Keratinocyte (primary cell): Measurements from ENCODE around the gene TTLL6. TPM values are rescaled to one million over a fixed set of nuclear protein-coding genes. Genes with fewer than 3 reads are reported as not detected.

Source experiments
- DNase-seq: peaks from one replicate; pipeline ENCODE4 v3.0.0-alpha.2; 2011; ENCODE audit warnings: low read depth, missing footprints, low spot score
- FAIRE-seq: peaks from 2 replicates; lab custom pipeline; 2011; peaks lifted over from hg19 to GRCh38; lab: Jason Lieb, UNC
- H2AFZ ChIP-seq: 2 replicates; pipeline ENCODE4 v1.6.0; 2012; ENCODE audit warnings: low read length, control low read depth, inconsistent platforms; ENCODE audit not compliant: control insufficient read depth
- H3K27ac ChIP-seq: 2 replicates; pipeline ENCODE4 v1.5.1; 2011; ENCODE audit warnings: low read length; ENCODE audit not compliant: control insufficient read depth, insufficient read depth
- H3K27me3 ChIP-seq: 3 replicates; pipeline ENCODE4 v1.6.0; 2011; ENCODE audit warnings: low read length; ENCODE audit not compliant: control insufficient read depth, insufficient read depth; ENCODE audit errors: extremely low read depth
- H3K36me3 ChIP-seq, 2 experiments: 2 replicates in 1 of 2; 3 replicates in 1 of 2; pipeline ENCODE4 v1.5.1; 2011; ENCODE audit warnings: low read length in 2 of 2, mild to moderate bottlenecking in 1 of 2; ENCODE audit not compliant: control insufficient read depth in 2 of 2, insufficient read depth in 2 of 2; ENCODE audit errors: extremely low read depth in 1 of 2
- H3K4me1 ChIP-seq: 3 replicates; pipeline ENCODE4 v1.5.1; 2011; ENCODE audit warnings: low read length; ENCODE audit not compliant: control insufficient read depth, insufficient read depth; ENCODE audit errors: extremely low read depth
- H3K4me2 ChIP-seq: 3 replicates; pipeline ENCODE4 v1.6.0; 2011; ENCODE audit warnings: low read depth, low read length; ENCODE audit not compliant: control insufficient read depth, insufficient read depth; ENCODE audit errors: extremely low read depth
- H3K4me3 ChIP-seq, 3 experiments: fragments of 200-600 bp in 1 of 3; sonication (generic) in 1 of 3; 2 replicates in 2 of 3; 3 replicates in 1 of 3; pipeline ENCODE4 v1.5.1; 2011 to 2016; ENCODE audit warnings: low read length in 3 of 3, mild to moderate bottlenecking in 3 of 3, control low read depth in 2 of 3, inconsistent platforms in 1 of 3, low read depth in 1 of 3, mixed read lengths in 1 of 3, mixed run types in 1 of 3, moderate library complexity in 1 of 3; ENCODE audit not compliant: control insufficient read depth in 2 of 3, insufficient read depth in 2 of 3; ENCODE audit errors: extremely low read depth in 1 of 3
- H3K79me2 ChIP-seq: 2 replicates; pipeline ENCODE4 v1.6.0; 2012; ENCODE audit warnings: low read length; ENCODE audit not compliant: control insufficient read depth, insufficient read depth
- H3K9ac ChIP-seq: 3 replicates; pipeline ENCODE4 v1.6.0; 2011; ENCODE audit warnings: low read length; ENCODE audit not compliant: control insufficient read depth, insufficient read depth; ENCODE audit errors: extremely low read depth
- H3K9me1 ChIP-seq: 3 replicates; pipeline ENCODE4 v1.6.0; 2011; ENCODE audit warnings: low read length; ENCODE audit not compliant: control insufficient read depth, insufficient read depth; ENCODE audit errors: extremely low read depth
- H3K9me3 ChIP-seq: 2 replicates; pipeline ENCODE4 v1.5.1; 2012; ENCODE audit warnings: low read depth, low read length; ENCODE audit not compliant: control insufficient read depth
- H4K20me1 ChIP-seq: 3 replicates; pipeline ENCODE4 v1.6.0; 2011; ENCODE audit warnings: low read length; ENCODE audit not compliant: control insufficient read depth, insufficient read depth; ENCODE audit errors: extremely low read depth
- CTCF ChIP-seq, 3 experiments: IDR thresholded peaks in 1 of 3; conservative IDR thresholded peaks in 1 of 3; optimal IDR thresholded peaks in 1 of 3; 2 replicates in 2 of 3; 3 replicates in 1 of 3; pipeline versions ENCODE3 to v1.5.1; 2011; ENCODE audit warnings: low read length in 3 of 3, mild to moderate bottlenecking in 3 of 3, moderate library complexity in 2 of 3, control low read depth in 1 of 3, inconsistent platforms in 1 of 3; ENCODE audit not compliant: insufficient read depth in 2 of 3; ENCODE audit errors: extremely low read depth in 1 of 3
- EZH2 ChIP-seq: IDR thresholded peaks from one replicate; pipeline ENCODE4 v1.6.1; 2012; ENCODE audit warnings: inconsistent platforms, mild to moderate bottlenecking, low read length, moderate library complexity
- dilution Hi-C: fragments of 300-500 bp; cut with MboI; formaldehyde crosslinking; loops from one replicate; pipeline ENCODE4 v1.7.0; 2020; ENCODE audit warnings: low sequenced_read_pairs; ENCODE audit not compliant: extremely low pct_ligation_motif_present
- polyA plus RNA-seq, 5 experiments: library from polyadenylated mRNA; depleted of rRNA in 3 of 5; stranded (reverse) in 3 of 5; stranded (forward) in 1 of 5; unstranded in 1 of 5; fragments of >200 nt; gene quantifications; 1 replicate in 1 of 5; 2 replicates in 3 of 5; 3 replicates in 1 of 5; pipeline versions ENCODE4 v1.2.1 to v1.2.3, GENCODE V29; 2011 to 2012; ENCODE audit warnings: missing spikeins in 2 of 5, low read depth in 1 of 5, low replicate concordance in 1 of 5

TTLL6 gene
- polyA plus RNA-seq, 1 donor (not counting 4 experiments of a cell fraction or from before 2014, with no cell fraction given): not detected

- Histone ChIP-seq H3K9me1 (no peaks in the 10 kb centered on the region), H3K9me3 (no peaks in the 10 kb centered on the region), H4K20me1 (no peaks in the 10 kb centered on the region), H3K4me2 (no peak overlapping the region), H3K9ac (no peak overlapping the region), H3K79me2 (no peaks in the 10 kb centered on the region), H3K27me3 (peaks cover 90% of the 10 kb centered on the region), H3K4me1 (no peaks in the 10 kb centered on the region), H3K36me3 (no peaks in the 10 kb centered on the region), H3K4me3 (no peak overlapping the region), H2AFZ (no peak overlapping the region), H3K27ac (no peak overlapping the region)
- TF ChIP-seq CTCF (optimal IDR thresholded peaks at IDR 0.05 in 1 of 3, IDR thresholded peaks at IDR 0.05 in 1 of 3, conservative IDR thresholded peaks at IDR 0.05 in 1 of 3; ENCODE audit: extremely low read depth in 1 of 3, insufficient read depth in 2 of 3, low read length in 3 of 3) (no peak), EZH2 (peak; percentile 87)
- dilution Hi-C loops: no loop called here
- FAIRE-seq (no peak), DNase-seq (no peak)
Measured at GRCh38 chr17:48747445-48748363, 69.3 kb downstream of the TTLL6 start.

- dilution Hi-C loops: no loop called here
Measured at GRCh38 chr17:48746916-48747444, 70.0 kb downstream of the TTLL6 start.

More at GRCh38 chr17:48746916-48747444, 70.0 kb downstream of the TTLL6 start:
- Histone ChIP-seq H3K9me1 (no peaks in the 10 kb centered on the region), H3K4me1 (no peaks in the 10 kb centered on the region), H3K4me3 (no peak overlapping the region), H3K4me2 (no peak overlapping the region), H2AFZ (no peak overlapping the region), H3K36me3 (no peaks in the 10 kb centered on the region), H3K27ac (no peak overlapping the region), H3K27me3 (peaks cover 90% of the 10 kb centered on the region), H4K20me1 (no peaks in the 10 kb centered on the region), H3K9me3 (no peaks in the 10 kb centered on the region), H3K79me2 (no peaks in the 10 kb centered on the region), H3K9ac (no peak overlapping the region)
- TF ChIP-seq EZH2 (no peak), CTCF (optimal IDR thresholded peaks at IDR 0.05 in 1 of 3, IDR thresholded peaks at IDR 0.05 in 1 of 3, conservative IDR thresholded peaks at IDR 0.05 in 1 of 3; ENCODE audit: extremely low read depth in 1 of 3, insufficient read depth in 2 of 3, low read length in 3 of 3) (no peak)
- FAIRE-seq (no peak), DNase-seq (no peak)
